KMS-11 (cell line): ENCODE measurements around the gene AP4M1.

Experiments
- H2AFZ ChIP-seq: fragments of 200-600 bp; sonication (generic); 2 replicates; pipeline ENCODE4 v1.6.1; 2016; ENCODE audit warnings: antibody characterized with exemption, mixed run types, low read depth
- H3K27ac ChIP-seq: fragments of 200-600 bp; sonication (generic); 2 replicates; pipeline ENCODE4 v1.6.1; 2016; ENCODE audit warnings: mild to moderate bottlenecking, mixed run types
- H3K27me3 ChIP-seq: fragments of 200-600 bp; sonication (generic); 2 replicates; pipeline ENCODE4 v1.6.1; 2017; ENCODE audit warnings: mild to moderate bottlenecking, low read depth, mixed run types, moderate library complexity; ENCODE audit not compliant: insufficient read depth
- H3K36me3 ChIP-seq: fragments of 200-600 bp; sonication (generic); 2 replicates; pipeline ENCODE4 v1.6.1; 2017; ENCODE audit warnings: mild to moderate bottlenecking, mixed run types; ENCODE audit not compliant: insufficient read depth
- H3K4me1 ChIP-seq: fragments of 200-600 bp; sonication (generic); 2 replicates; pipeline ENCODE4 v1.6.1; 2016; ENCODE audit warnings: mild to moderate bottlenecking, low read depth, mixed run types; ENCODE audit not compliant: poor library complexity, severe bottlenecking
- H3K4me2 ChIP-seq: fragments of 200-600 bp; sonication (generic); 2 replicates; pipeline ENCODE4 v1.7.0; 2016; ENCODE audit warnings: mild to moderate bottlenecking, mixed run types
- H3K4me3 ChIP-seq: fragments of 200-600 bp; sonication (generic); IDR thresholded peaks from 2 replicates; pipeline ENCODE4 v1.6.1; 2017; ENCODE audit warnings: low read depth, low read length, mixed read lengths; ENCODE audit not compliant: insufficient read depth
- H3K79me2 ChIP-seq: fragments of 200-600 bp; sonication (generic); 2 replicates; pipeline ENCODE4 v1.6.1; 2016; ENCODE audit warnings: low read depth, mixed run types; ENCODE audit not compliant: insufficient read depth
- H3K9ac ChIP-seq: fragments of 200-600 bp; sonication (generic); 2 replicates; pipeline ENCODE4 v1.6.1; 2016; ENCODE audit warnings: mild to moderate bottlenecking, mixed run types
- H4K20me1 ChIP-seq: fragments of 200-600 bp; sonication (generic); 2 replicates; pipeline ENCODE4 v1.6.1; 2016; ENCODE audit warnings: mild to moderate bottlenecking, mixed run types; ENCODE audit not compliant: insufficient read depth
- TF ChIP-seq, protein P1 (sequence below): fragments of 200-600 bp; sonication (generic); conservative IDR thresholded peaks from 2 replicates; pipeline ENCODE4 v1.6.1; 2017; ENCODE audit warnings: low read depth, mild to moderate bottlenecking, antibody characterized with exemption, low read length, moderate library complexity, mixed read lengths

AP4M1 gene

DNA sequence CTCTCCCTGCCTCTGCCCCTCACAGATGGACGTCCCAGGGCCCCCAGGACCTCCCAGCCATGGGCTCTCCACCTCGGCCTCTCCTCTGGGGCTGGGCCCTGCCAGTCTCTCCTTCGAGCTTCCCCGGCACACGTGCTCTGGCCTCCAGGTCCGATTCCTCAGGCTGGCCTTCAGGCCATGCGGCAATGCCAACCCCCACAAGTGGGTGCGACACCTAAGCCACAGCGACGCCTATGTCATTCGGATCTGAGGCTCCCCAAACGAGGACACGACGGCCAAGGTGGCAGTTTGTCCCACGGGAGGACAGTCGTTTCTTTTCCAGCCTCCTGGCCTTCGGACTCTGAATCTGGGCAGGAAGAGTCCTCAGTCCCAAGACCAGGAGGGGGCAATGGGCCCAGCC, 5.2 kb downstream of the AP4M1 start:
- no peak overlapping the region for H3K4me3 ChIP-seq
- 0 out of 2 replicates have a peak, but pooled peaks cover 4% of the 10 kb centered on the region for H3K79me2 ChIP-seq
- no peaks in the 10 kb centered on the region for H3K27me3 ChIP-seq
- no peaks in the 10 kb centered on the region for H4K20me1 ChIP-seq
- H3K4me2 ChIP-seq, result no peak overlapping the region
- no peak overlapping the region for H3K27ac ChIP-seq
- H3K36me3 ChIP-seq, result no peaks in the 10 kb centered on the region; the same call in 1 of the 2 replicates
- no peak overlapping the region for H3K9ac ChIP-seq
- peaks cover 7% of the 10 kb centered on the region for H3K4me1 ChIP-seq
- no peak overlapping the region for H2AFZ ChIP-seq
- TF ChIP-seq, protein P1, sequence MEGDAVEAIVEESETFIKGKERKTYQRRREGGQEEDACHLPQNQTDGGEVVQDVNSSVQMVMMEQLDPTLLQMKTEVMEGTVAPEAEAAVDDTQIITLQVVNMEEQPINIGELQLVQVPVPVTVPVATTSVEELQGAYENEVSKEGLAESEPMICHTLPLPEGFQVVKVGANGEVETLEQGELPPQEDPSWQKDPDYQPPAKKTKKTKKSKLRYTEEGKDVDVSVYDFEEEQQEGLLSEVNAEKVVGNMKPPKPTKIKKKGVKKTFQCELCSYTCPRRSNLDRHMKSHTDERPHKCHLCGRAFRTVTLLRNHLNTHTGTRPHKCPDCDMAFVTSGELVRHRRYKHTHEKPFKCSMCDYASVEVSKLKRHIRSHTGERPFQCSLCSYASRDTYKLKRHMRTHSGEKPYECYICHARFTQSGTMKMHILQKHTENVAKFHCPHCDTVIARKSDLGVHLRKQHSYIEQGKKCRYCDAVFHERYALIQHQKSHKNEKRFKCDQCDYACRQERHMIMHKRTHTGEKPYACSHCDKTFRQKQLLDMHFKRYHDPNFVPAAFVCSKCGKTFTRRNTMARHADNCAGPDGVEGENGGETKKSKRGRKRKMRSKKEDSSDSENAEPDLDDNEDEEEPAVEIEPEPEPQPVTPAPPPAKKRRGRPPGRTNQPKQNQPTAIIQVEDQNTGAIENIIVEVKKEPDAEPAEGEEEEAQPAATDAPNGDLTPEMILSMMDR, result no peak

GRCh38 chr7:100107125-100107737, 5.8 kb downstream of the AP4M1 start:
- no peak overlapping the region for H2AFZ ChIP-seq
- no peaks in the 10 kb centered on the region for H4K20me1 ChIP-seq
- H3K79me2 ChIP-seq, result 0 out of 2 replicates have a peak, but pooled peaks cover 3% of the 10 kb centered on the region
- no peak overlapping the region for H3K9ac ChIP-seq
- H3K27ac ChIP-seq, result no peak overlapping the region
- H3K36me3 ChIP-seq, result no peaks in the 10 kb centered on the region; the same call in 1 of the 2 replicates
- no peak overlapping the region for H3K4me2 ChIP-seq
- H3K27me3 ChIP-seq, result no peaks in the 10 kb centered on the region
- TF ChIP-seq, protein P1, result no peak
- peaks cover 5% of the 10 kb centered on the region for H3K4me1 ChIP-seq
- H3K4me3 ChIP-seq, result no peak overlapping the region

DNA sequence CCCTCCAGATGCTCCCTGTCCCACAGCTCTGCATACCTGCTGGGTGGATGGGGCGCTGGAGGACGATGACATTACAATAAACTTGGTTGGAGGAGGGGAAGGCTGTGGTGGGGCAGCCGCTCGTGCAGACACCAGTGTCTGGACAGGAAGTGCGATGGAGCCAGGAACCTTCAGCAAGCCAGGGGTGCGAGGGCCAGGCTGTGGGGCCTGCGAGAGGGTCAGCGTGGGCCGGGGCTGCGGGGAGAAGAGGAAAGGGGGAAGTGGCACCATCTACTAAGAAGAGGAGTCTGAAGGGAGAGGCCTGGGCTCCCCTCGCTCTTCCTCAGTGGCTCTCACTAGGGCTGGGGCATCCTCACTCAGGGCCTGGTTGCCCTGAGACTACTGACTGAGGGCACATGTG, 6.4 kb downstream of the AP4M1 start:
- no peak overlapping the region for H3K4me2 ChIP-seq
- no peaks in the 10 kb centered on the region for H4K20me1 ChIP-seq
- no peak overlapping the region for H3K4me3 ChIP-seq
- TF ChIP-seq, protein P1, result no peak
- no peak overlapping the region for H2AFZ ChIP-seq
- no peak overlapping the region for H3K9ac ChIP-seq
- no peaks in the 10 kb centered on the region for H3K79me2 ChIP-seq
- no peak overlapping the region for H3K27ac ChIP-seq
- H3K36me3 ChIP-seq, result no peaks in the 10 kb centered on the region; the same call in 1 of the 2 replicates
- no peaks in the 10 kb centered on the region for H3K4me1 ChIP-seq
- H3K27me3 ChIP-seq, result no peaks in the 10 kb centered on the region

- Histone ChIP-seq H3K27ac (no peak overlapping the region), H3K79me2 (no peaks in the 10 kb centered on the region), H3K36me3 (peaks cover 3% of the 10 kb centered on the region; the same call in 1 of the 2 replicates), H3K4me1 (no peaks in the 10 kb centered on the region), H4K20me1 (no peaks in the 10 kb centered on the region), H3K4me3 (no peak overlapping the region), H2AFZ (no peak overlapping the region), H3K4me2 (no peak overlapping the region), H3K9ac (no peak overlapping the region), H3K27me3 (no peaks in the 10 kb centered on the region)
- TF ChIP-seq, protein P1, result no peak
These were observed 8.2 kb downstream of the AP4M1 start for GRCh38 chr7:100109521-100110163.
